Transverse colon (tissue), 3 donors: ENCODE data around the gene HOXD3.

Experiments used
- CTCF ChIP-seq, 5 experiments: fragments of 200-600 bp in 3 of 5; fragments of 450-650 bp in 2 of 5; sonication (generic) in 3 of 5; IDR thresholded peaks; 1 replicate in 2 of 5; 2 replicates in 3 of 5; pipeline ENCODE4 v1.5.1; 2016 to 2017; ENCODE audit warnings: antibody characterized with exemption in 5 of 5, inconsistent platforms in 3 of 5, mild to moderate bottlenecking in 2 of 5, moderate library complexity in 1 of 5
- EP300 ChIP-seq: sonication (generic); formaldehyde crosslinking; IDR thresholded peaks from one replicate; pipeline ENCODE4 v1.6.1; 2017; ENCODE audit warnings: antibody characterized with exemption, low read depth
- POLR2A ChIP-seq: fragments of 450-650 bp; IDR thresholded peaks from one replicate; pipeline ENCODE4 v1.6.1; 2016; ENCODE audit warnings: antibody characterized with exemption, mild to moderate bottlenecking, moderate library complexity

- TF ChIP-seq EP300 = no peak
- TF ChIP-seq CTCF (IDR thresholded peaks at IDR 0.05) = no peak
- no peak for TF ChIP-seq POLR2A
Observed at GRCh38 chr2:176163672-176164056, 6.6 kb downstream of the HOXD3 start.
